ENCODE data around the gene TMEM63B.
"Not testable (repeated sequence)": the region's sequence is repeated elsewhere in the genome, so short reads cannot be mapped to it uniquely, and the experiment has no call there.

Gene TMEM63B

GRCh38 chr6:44094403-44095242, 32.7 kb upstream of the TMEM63B start:
- DNase-seq, result no peak

GRCh38 chr6:44095243-44095623, 32.1 kb upstream of the TMEM63B start:
- DNase-seq, result not testable (repeated sequence)

GRCh38 chr6:44096612-44097011, 30.7 kb upstream of the TMEM63B start:
- peak in 12 of 14 donors; percentile 4 to 56 (median 24) for DNase-seq

GRCh38 chr6:44097782-44098317, 29.5 kb upstream of the TMEM63B start:
- no peak for DNase-seq

- no peak for DNase-seq
These were observed 28.2 kb upstream of the TMEM63B start for GRCh38 chr6:44099192-44099591.

GRCh38 chr6:44100088-44100550, 27.2 kb upstream of the TMEM63B start:
- no peak for DNase-seq

- no peak for DNase-seq
These were observed 25.5 kb upstream of the TMEM63B start for GRCh38 chr6:44101832-44102231.

GRCh38 chr6:44102527-44102926, 24.8 kb upstream of the TMEM63B start:
- no peak for DNase-seq

- DNase-seq, result peak in 5 of 14 donors; percentile 17 to 36 (median 21)
These were observed 22.8 kb upstream of the TMEM63B start for GRCh38 chr6:44104481-44105021.

GRCh38 chr6:44105146-44105545, 22.2 kb upstream of the TMEM63B start:
- DNase-seq, result peak in 4 of 14 donors; percentile 17 to 29 (median 24)

GRCh38 chr6:44105993-44106740, 21.2 kb upstream of the TMEM63B start:
- DNase-seq, result no peak

GRCh38 chr6:44107017-44107416, 20.3 kb upstream of the TMEM63B start:
- no peak for DNase-seq

- DNase-seq, result no peak
These were observed 18.9 kb upstream of the TMEM63B start for GRCh38 chr6:44108471-44108870.

GRCh38 chr6:44109212-44109611, 18.1 kb upstream of the TMEM63B start:
- DNase-seq, result no peak

GRCh38 chr6:44110005-44110676, 17.2 kb upstream of the TMEM63B start:
- DNase-seq, result no peak

- no peak for DNase-seq
These were observed 16.4 kb upstream of the TMEM63B start for GRCh38 chr6:44110966-44111365.

GRCh38 chr6:44111434-44112417, 15.6 kb upstream of the TMEM63B start:
- no peak for DNase-seq

GRCh38 chr6:44113414-44113813, 13.9 kb upstream of the TMEM63B start:
- DNase-seq, result no peak

- DNase-seq, result no peak
These were observed 11.5 kb upstream of the TMEM63B start for GRCh38 chr6:44115866-44116265.

- DNase-seq, result no peak
These were observed 10.5 kb upstream of the TMEM63B start for GRCh38 chr6:44116641-44117382.

Measured in C1 segment of cervical spinal cord (tissue), 14 donors.